Naive B cell (primary cell): ENCODE data around the gene MYH4. TPM values are rescaled to one million over a fixed set of nuclear protein-coding genes. Genes with fewer than 3 reads are reported as not detected.

Experiments used
- ATAC-seq, 2 donors: fragments of 150-1000 bp; cut with Tn5 transposase; 2 replicates each; pipeline ENCODE4 v1.10.0; 2021; ENCODE audit warnings: low read depth in 2 of 2, mild to moderate bottlenecking in 2 of 2, moderate library complexity in 2 of 2
- DNase-seq: peaks from one replicate; pipeline ENCODE4 v3.0.0; 2022
- H3K27ac Mint-ChIP-seq, 6 donors: one replicate each; pipeline ENCODE4 v1.8.0; 2020 to 2022; ENCODE audit warnings: mild to moderate bottlenecking in 6 of 6, mixed read lengths in 6 of 6, moderate library complexity in 5 of 6, inconsistent platforms in 2 of 6
- H3K27me3 Mint-ChIP-seq, 3 donors: one replicate each; pipeline ENCODE4 v1.8.0; 2021 to 2022; ENCODE audit warnings: mixed read lengths in 3 of 3, mild to moderate bottlenecking in 1 of 3
- H3K36me3 Mint-ChIP-seq, 2 donors: one replicate each; pipeline ENCODE4 v1.8.0; 2020 to 2022; ENCODE audit warnings: mixed read lengths in 2 of 2, inconsistent platforms in 1 of 2, mild to moderate bottlenecking in 1 of 2
- H3K4me1 Mint-ChIP-seq, 3 donors: one replicate each; pipeline ENCODE4 v1.8.0; 2020 to 2022; ENCODE audit warnings: mixed read lengths in 3 of 3, inconsistent platforms in 1 of 3, mild to moderate bottlenecking in 1 of 3, moderate library complexity in 1 of 3
- H3K4me3 Mint-ChIP-seq, 8 donors: one replicate each; pipeline ENCODE4 v1.8.0; 2020 to 2022; ENCODE audit warnings: mild to moderate bottlenecking in 8 of 8, mixed read lengths in 8 of 8, moderate library complexity in 8 of 8, inconsistent platforms in 2 of 8
- H3K9me3 Mint-ChIP-seq, 7 donors: one replicate each; pipeline ENCODE4 v1.8.0; 2020 to 2022; ENCODE audit warnings: mixed read lengths in 7 of 7, mild to moderate bottlenecking in 5 of 7, inconsistent platforms in 2 of 7, moderate library complexity in 1 of 7
- polyA plus RNA-seq, 6 donors: library from polyadenylated mRNA; unstranded; fragments of 300-500 nt; fragmentation: Illumina TruSeq; gene quantifications; one replicate each; pipeline ENCODE4 v1.2.3, GENCODE V29; 2021; ENCODE audit warnings: low read depth in 6 of 6

The MYH4 gene
- polyA plus RNA-seq = not detected

GRCh38 chr17:10469459-10469858 lies at the start of gene MYH4:
Gene MYH4 (minus strand): TSS chr17:10469559. CDS start chr17:10466745, 2,814 bp downstream.
- DNase-seq (no peak), ATAC-seq (no peak)
- Mint-ChIP-seq H3K27ac (no peak within 1 kb of the TSS), H3K4me3 (no peak within 1 kb of the TSS), H3K36me3 (no peaks in the 10 kb centered on the region), H3K27me3 (peaks cover 0 to 12% (median 11%) of the 10 kb centered on the region in 3 donors), H3K4me1 (no peaks in the 10 kb centered on the region), H3K9me3 (peaks cover 0 to 5% (median 1%) of the 10 kb centered on the region in 7 donors)

GRCh38 chr17:10518271-10519037 lies 49.1 kb upstream of the MYH4 start, which contains the start of gene MYH1:
Gene MYH1 (minus strand): TSS chr17:10518542. CDS start chr17:10516642, 1,900 bp downstream.
- H3K27me3 Mint-ChIP-seq = peaks cover 8 to 16% (median 9%) of the 10 kb centered on the region in 3 donors
- no peak for ATAC-seq
- H3K27ac Mint-ChIP-seq = no peak within 1 kb of the TSS
- no peak for DNase-seq
- H3K36me3 Mint-ChIP-seq = peaks cover 0 to 3% of the 10 kb centered on the region in 2 donors
- no peaks in the 10 kb centered on the region for H3K4me1 Mint-ChIP-seq
- peaks cover 2 to 7% (median 3%) of the 10 kb centered on the region in 7 donors for H3K9me3 Mint-ChIP-seq
- no peak within 1 kb of the TSS for H3K4me3 Mint-ChIP-seq

- ATAC-seq (no peak), DNase-seq (no peak)
- H3K27me3 Mint-ChIP-seq = peaks cover 8 to 22% (median 11%) of the 10 kb centered on the region in 3 donors
- H3K27ac Mint-ChIP-seq = no peak overlapping the region
- H3K4me1 Mint-ChIP-seq = no peaks in the 10 kb centered on the region
- no peaks in the 10 kb centered on the region for H3K9me3 Mint-ChIP-seq
- no peaks in the 10 kb centered on the region for H3K36me3 Mint-ChIP-seq
- no peak overlapping the region for H3K4me3 Mint-ChIP-seq
Observed at GRCh38 chr17:10516638-10517037, 47.3 kb upstream of the MYH4 start.

- ATAC-seq (no peak), DNase-seq (no peak)
- no peaks in the 10 kb centered on the region for H3K9me3 Mint-ChIP-seq
- no peak overlapping the region for H3K4me3 Mint-ChIP-seq
- no peaks in the 10 kb centered on the region for H3K4me1 Mint-ChIP-seq
- peaks cover 8 to 22% (median 8%) of the 10 kb centered on the region in 3 donors for H3K27me3 Mint-ChIP-seq
- no peaks in the 10 kb centered on the region for H3K36me3 Mint-ChIP-seq
- peak overlapping the region in 1 of 6 donors; percentile 5 for H3K27ac Mint-ChIP-seq
Observed at GRCh38 chr17:10516065-10516464, 46.7 kb upstream of the MYH4 start.

- H3K27ac Mint-ChIP-seq = no peak overlapping the region
- no peaks in the 10 kb centered on the region for H3K9me3 Mint-ChIP-seq
- ATAC-seq (no peak), DNase-seq (no peak)
- no peaks in the 10 kb centered on the region for H3K4me1 Mint-ChIP-seq
- H3K4me3 Mint-ChIP-seq = no peak overlapping the region
- no peaks in the 10 kb centered on the region for H3K36me3 Mint-ChIP-seq
- peaks cover 4 to 19% (median 8%) of the 10 kb centered on the region in 3 donors for H3K27me3 Mint-ChIP-seq
Observed at GRCh38 chr17:10513299-10514067, 44.1 kb upstream of the MYH4 start.

GRCh38 chr17:10512856-10513255 lies 43.5 kb upstream of the MYH4 start:
- Mint-ChIP-seq H3K4me1 (no peaks in the 10 kb centered on the region), H3K4me3 (no peak overlapping the region), H3K36me3 (no peaks in the 10 kb centered on the region), H3K27ac (no peak overlapping the region), H3K27me3 (peaks cover under 1 to 19% (median 9%) of the 10 kb centered on the region in 3 donors), H3K9me3 (no peaks in the 10 kb centered on the region)
- ATAC-seq (no peak), DNase-seq (no peak)

- H3K36me3 Mint-ChIP-seq = no peaks in the 10 kb centered on the region
- no peaks in the 10 kb centered on the region for H3K4me1 Mint-ChIP-seq
- peaks cover 0 to 4% (median 0%) of the 10 kb centered on the region in 7 donors for H3K9me3 Mint-ChIP-seq
- H3K27ac Mint-ChIP-seq = no peak overlapping the region
- ATAC-seq (no peak), DNase-seq (no peak)
- peaks cover 14 to 21% (median 17%) of the 10 kb centered on the region in 3 donors for H3K27me3 Mint-ChIP-seq
- no peak overlapping the region for H3K4me3 Mint-ChIP-seq
Observed at GRCh38 chr17:10499950-10500349, 30.6 kb upstream of the MYH4 start.

GRCh38 chr17:10492004-10492403 lies 22.6 kb upstream of the MYH4 start:
- Mint-ChIP-seq H3K4me1 (no peaks in the 10 kb centered on the region), H3K27ac (no peak overlapping the region), H3K36me3 (peaks cover 17 to 19% of the 10 kb centered on the region in 2 donors), H3K27me3 (peaks cover 4 to 26% (median 19%) of the 10 kb centered on the region in 3 donors), H3K9me3 (peaks cover 17 to 43% (median 33%) of the 10 kb centered on the region in 7 donors), H3K4me3 (no peak overlapping the region)
- DNase-seq = no peak
- ATAC-seq = no peak

- peaks cover 8 to 54% (median 36%) of the 10 kb centered on the region in 7 donors for H3K9me3 Mint-ChIP-seq
- peaks cover 1 to 9% of the 10 kb centered on the region in 2 donors for H3K36me3 Mint-ChIP-seq
- DNase-seq (no peak), ATAC-seq (no peak)
- no peaks in the 10 kb centered on the region for H3K27me3 Mint-ChIP-seq
- no peak overlapping the region for H3K4me3 Mint-ChIP-seq
- no peak overlapping the region for H3K27ac Mint-ChIP-seq
- H3K4me1 Mint-ChIP-seq = no peaks in the 10 kb centered on the region
Observed at GRCh38 chr17:10482252-10482651, 12.9 kb upstream of the MYH4 start.

- no peaks in the 10 kb centered on the region for H3K4me1 Mint-ChIP-seq
- H3K36me3 Mint-ChIP-seq = no peaks in the 10 kb centered on the region
- no peak overlapping the region for H3K4me3 Mint-ChIP-seq
- no peaks in the 10 kb centered on the region for H3K27me3 Mint-ChIP-seq
- H3K27ac Mint-ChIP-seq = no peak overlapping the region
- peaks cover 0 to 13% (median 8%) of the 10 kb centered on the region in 7 donors for H3K9me3 Mint-ChIP-seq
- ATAC-seq (no peak), DNase-seq (no peak)
Observed at GRCh38 chr17:10477701-10478100, 8.3 kb upstream of the MYH4 start.

- Mint-ChIP-seq H3K27me3 (peaks cover 0 to 7% (median 0%) of the 10 kb centered on the region in 3 donors), H3K36me3 (no peaks in the 10 kb centered on the region), H3K4me3 (no peak overlapping the region), H3K4me1 (no peaks in the 10 kb centered on the region), H3K9me3 (no peaks in the 10 kb centered on the region), H3K27ac (no peak overlapping the region)
- DNase-seq (no peak), ATAC-seq (no peak)
Observed at GRCh38 chr17:10474536-10474935, 5.2 kb upstream of the MYH4 start.

- DNase-seq = no peak
- Mint-ChIP-seq H3K4me3 (no peak overlapping the region), H3K27me3 (peaks cover 0 to 10% (median 0%) of the 10 kb centered on the region in 3 donors), H3K9me3 (peaks cover 0 to 1% (median 0%) of the 10 kb centered on the region in 7 donors), H3K27ac (no peak overlapping the region), H3K4me1 (no peaks in the 10 kb centered on the region), H3K36me3 (no peaks in the 10 kb centered on the region)
- ATAC-seq = no peak
Observed at GRCh38 chr17:10471858-10472257, 2.5 kb upstream of the MYH4 start.

- Mint-ChIP-seq H3K27ac (no peak overlapping the region), H3K27me3 (peaks cover 18 to 43% (median 25%) of the 10 kb centered on the region in 3 donors), H3K9me3 (peaks cover 0 to 15% (median 5%) of the 10 kb centered on the region in 7 donors), H3K4me3 (no peak overlapping the region), H3K36me3 (no peaks in the 10 kb centered on the region), H3K4me1 (no peaks in the 10 kb centered on the region)
- ATAC-seq = no peak
- DNase-seq = no peak
Observed at GRCh38 chr17:10463402-10463801, 6.0 kb downstream of the MYH4 start.
